ACC112 (cell line): Measurements from ENCODE around the gene DDC.

Experiments used
- H2AFZ ChIP-seq: fragments of 200-600 bp; sonication (generic); one replicate; pipeline ENCODE4 v1.6.0; 2017; ENCODE audit warnings: antibody characterized with exemption, low read length; ENCODE audit not compliant: unreplicated experiment
- H3K27ac ChIP-seq: fragments of 200-600 bp; sonication (generic); 2 replicates; pipeline ENCODE4 v1.5.1; 2014; ENCODE audit warnings: low read depth, mild to moderate bottlenecking, antibody characterized with exemption, low read length, moderate library complexity
- H3K27me3 ChIP-seq: fragments of 200-600 bp; sonication (generic); 2 replicates; pipeline ENCODE4 v1.6.1; 2014; ENCODE audit warnings: mild to moderate bottlenecking, antibody characterized with exemption, low read length, moderate library complexity, mixed read lengths; ENCODE audit not compliant: insufficient read depth
- H3K36me3 ChIP-seq: fragments of 200-600 bp; sonication (generic); 2 replicates; pipeline ENCODE4 v1.6.1; 2016; ENCODE audit warnings: mild to moderate bottlenecking, antibody characterized with exemption, low read length, moderate library complexity, mixed read lengths; ENCODE audit not compliant: insufficient read depth
- H3K4me1 ChIP-seq: fragments of 200-600 bp; sonication (generic); one replicate; pipeline ENCODE4 v1.6.1; 2016; ENCODE audit warnings: low read length, mixed read lengths; ENCODE audit not compliant: insufficient read depth, unreplicated experiment, control insufficient read depth
- H3K4me3 ChIP-seq: fragments of 200-600 bp; sonication (generic); 2 replicates; pipeline ENCODE4 v1.5.1; 2014; ENCODE audit warnings: mild to moderate bottlenecking, low read depth, low read length
- H3K79me2 ChIP-seq: fragments of 200-600 bp; sonication (generic); one replicate; pipeline ENCODE4 v1.6.0; 2016; ENCODE audit warnings: low read length; ENCODE audit not compliant: control insufficient read depth, unreplicated experiment, insufficient read depth

DDC gene

DNA sequence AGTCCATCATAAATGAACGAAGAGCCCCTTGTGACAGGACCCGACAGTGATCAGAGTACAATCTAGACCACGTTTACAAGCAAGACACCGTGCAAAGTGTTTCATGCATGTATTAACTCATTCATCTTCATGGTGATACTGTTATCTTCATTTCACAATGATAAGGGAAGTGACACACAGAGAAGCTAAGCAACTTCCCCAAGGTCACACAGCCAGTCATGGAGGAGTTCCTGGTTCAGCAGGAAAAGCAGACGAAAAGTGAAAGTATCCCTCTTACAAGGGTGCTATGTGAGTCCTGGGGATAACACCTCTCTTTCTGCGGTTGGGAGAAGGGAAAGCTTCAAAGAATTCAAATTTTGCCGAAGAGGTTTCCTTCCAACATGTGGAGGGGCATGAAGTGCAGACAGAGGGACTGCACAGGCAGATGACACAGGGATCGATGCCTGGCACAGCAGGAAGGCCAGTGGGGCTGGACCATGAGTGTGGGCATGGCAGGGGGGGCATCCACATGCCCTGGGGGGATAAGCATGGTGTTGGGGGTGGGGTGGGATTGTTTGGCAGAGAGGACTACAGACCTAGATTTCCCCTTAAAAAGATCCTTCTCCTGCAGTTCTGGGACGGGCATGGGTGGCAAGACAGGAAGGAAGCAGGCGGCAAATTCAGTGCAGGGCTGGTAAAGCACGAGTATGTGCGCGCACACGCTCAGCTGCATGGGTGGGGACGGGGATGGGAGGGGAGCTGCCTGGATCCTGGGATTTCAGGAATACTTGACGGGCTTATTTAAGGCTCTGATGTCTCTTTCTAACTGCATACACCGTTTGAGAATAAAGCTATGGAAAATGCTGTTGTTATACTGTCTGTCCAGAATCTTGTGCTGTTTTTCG, 33.5 kb upstream of the DDC start:
- Histone ChIP-seq H3K4me1 (no peaks in the 10 kb centered on the region), H3K79me2 (no peaks in the 10 kb centered on the region), H3K27ac (no peak overlapping the region), H3K4me3 (no peak overlapping the region), H3K27me3 (no peaks in the 10 kb centered on the region), H2AFZ (no peak overlapping the region), H3K36me3 (peaks cover 10% of the 10 kb centered on the region; the same call in 1 of the 2 replicates)

DNA sequence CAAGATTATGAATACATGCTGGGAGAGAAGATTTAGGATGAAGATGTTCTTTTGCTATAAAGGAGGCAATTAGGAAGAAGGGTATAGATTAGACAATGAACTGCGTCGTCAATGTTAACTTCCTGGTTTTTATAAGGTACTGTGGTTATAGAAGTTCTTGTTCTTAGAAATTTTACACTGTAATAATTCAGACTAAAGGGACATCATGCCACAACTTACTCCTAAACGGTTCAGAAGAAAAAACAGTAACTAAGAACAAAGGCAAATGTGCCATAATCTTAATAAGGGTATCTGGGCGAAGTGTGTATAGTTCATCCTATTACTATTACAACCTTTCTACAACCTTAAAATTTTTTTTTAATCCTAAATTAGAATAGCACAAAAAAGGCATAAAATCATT, 31.3 kb upstream of the DDC start:
- no peaks in the 10 kb centered on the region for H3K4me1 ChIP-seq
- no peaks in the 10 kb centered on the region for H3K27me3 ChIP-seq

GRCh38 chr7:50595491-50596102, 30.4 kb upstream of the DDC start:
- no peak overlapping the region for H2AFZ ChIP-seq
- no peak overlapping the region for H3K4me3 ChIP-seq
- no peaks in the 10 kb centered on the region for H3K79me2 ChIP-seq
- H3K27ac ChIP-seq: no peak overlapping the region
- no peaks in the 10 kb centered on the region for H3K4me1 ChIP-seq
- no peaks in the 10 kb centered on the region for H3K27me3 ChIP-seq
- H3K36me3 ChIP-seq: 0 out of 2 replicates have a peak, but pooled peaks cover 4% of the 10 kb centered on the region

More for the DNA sequence above, 31.3 kb upstream of the DDC start:
- Histone ChIP-seq H3K79me2 (no peaks in the 10 kb centered on the region), H2AFZ (no peak overlapping the region), H3K4me3 (no peak overlapping the region), H3K36me3 (0 out of 2 replicates have a peak, but pooled peaks cover 4% of the 10 kb centered on the region), H3K27ac (no peak overlapping the region)

DNA sequence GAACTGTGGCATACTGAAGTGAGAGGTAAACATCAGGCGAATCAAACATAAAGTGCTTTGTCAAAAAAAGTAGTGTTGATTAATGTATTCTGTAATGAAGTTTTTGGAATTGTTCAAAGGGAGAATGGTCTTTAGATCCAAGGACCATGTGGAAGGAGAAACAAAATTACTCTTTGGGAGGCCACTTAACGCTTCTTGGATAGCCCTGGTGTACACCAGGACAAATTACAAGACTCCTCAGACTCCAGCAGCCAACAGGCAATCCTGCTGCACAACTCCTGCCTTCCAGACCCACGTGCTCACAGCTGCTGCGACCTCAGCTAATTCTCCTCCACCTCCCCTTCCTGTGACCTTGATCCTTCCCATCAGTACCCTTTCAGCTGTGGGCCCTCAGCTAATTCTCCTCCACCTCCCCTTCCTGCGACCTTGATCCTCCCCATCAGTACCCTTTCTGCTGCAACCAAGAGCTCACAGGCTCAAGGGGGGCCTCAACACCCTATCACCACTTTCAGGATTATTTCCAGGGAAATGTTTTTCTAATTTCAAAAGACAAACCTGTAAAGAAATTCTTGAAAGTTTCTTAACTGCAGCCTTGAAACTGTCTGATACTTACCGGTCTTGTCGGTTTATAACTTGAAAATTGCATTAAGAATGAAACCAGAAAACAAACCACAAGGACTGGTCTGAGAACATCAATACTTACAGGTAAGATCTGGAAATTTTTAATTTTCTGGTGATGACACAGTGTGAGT, 29.7 kb upstream of the DDC start:
- Histone ChIP-seq H3K4me1 (no peaks in the 10 kb centered on the region), H3K4me3 (no peak overlapping the region), H3K36me3 (0 out of 2 replicates have a peak, but pooled peaks cover 4% of the 10 kb centered on the region), H3K27ac (no peak overlapping the region), H3K27me3 (no peaks in the 10 kb centered on the region), H2AFZ (no peak overlapping the region), H3K79me2 (no peaks in the 10 kb centered on the region)

DNA sequence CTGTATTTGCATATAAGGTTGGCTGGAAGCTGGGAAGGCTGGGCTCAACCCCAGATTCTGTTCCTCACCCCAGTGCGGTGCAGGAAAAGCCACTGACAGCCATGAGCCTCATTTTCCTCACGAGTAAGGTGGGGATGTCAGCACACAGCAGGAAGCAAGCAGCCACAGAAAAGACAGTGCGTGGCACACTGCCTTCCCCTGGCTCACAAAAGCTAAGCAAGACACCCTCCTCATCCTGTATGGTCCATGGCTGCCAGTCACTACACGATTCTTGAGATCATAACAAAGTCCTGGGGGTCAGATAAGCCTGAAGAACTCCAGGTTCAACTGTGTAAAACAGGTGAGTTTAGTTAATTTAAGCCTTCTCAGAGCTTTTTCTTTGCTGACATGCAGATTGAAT, 28.9 kb upstream of the DDC start:
- no peak overlapping the region for H2AFZ ChIP-seq
- 0 out of 2 replicates have a peak, but pooled peaks cover 4% of the 10 kb centered on the region for H3K36me3 ChIP-seq
- H3K79me2 ChIP-seq: no peaks in the 10 kb centered on the region
- H3K27ac ChIP-seq: no peak overlapping the region
- no peaks in the 10 kb centered on the region for H3K4me1 ChIP-seq
- H3K4me3 ChIP-seq: no peak overlapping the region
- no peaks in the 10 kb centered on the region for H3K27me3 ChIP-seq

GRCh38 chr7:50592940-50593339, 27.7 kb upstream of the DDC start:
- H3K36me3 ChIP-seq: 0 out of 2 replicates have a peak, but pooled peaks cover 4% of the 10 kb centered on the region
- H2AFZ ChIP-seq: no peak overlapping the region
- no peak overlapping the region for H3K4me3 ChIP-seq
- no peaks in the 10 kb centered on the region for H3K79me2 ChIP-seq
- H3K27ac ChIP-seq: no peak overlapping the region
- H3K4me1 ChIP-seq: no peaks in the 10 kb centered on the region
- H3K27me3 ChIP-seq: no peaks in the 10 kb centered on the region

- Histone ChIP-seq H3K79me2 (no peaks in the 10 kb centered on the region), H3K27me3 (no peaks in the 10 kb centered on the region), H3K36me3 (0 out of 2 replicates have a peak, but pooled peaks cover 4% of the 10 kb centered on the region), H3K4me3 (no peak overlapping the region), H3K27ac (no peak overlapping the region), H2AFZ (no peak overlapping the region), H3K4me1 (no peaks in the 10 kb centered on the region)
Observed at GRCh38 chr7:50591480-50592438, 26.6 kb upstream of the DDC start.

DNA sequence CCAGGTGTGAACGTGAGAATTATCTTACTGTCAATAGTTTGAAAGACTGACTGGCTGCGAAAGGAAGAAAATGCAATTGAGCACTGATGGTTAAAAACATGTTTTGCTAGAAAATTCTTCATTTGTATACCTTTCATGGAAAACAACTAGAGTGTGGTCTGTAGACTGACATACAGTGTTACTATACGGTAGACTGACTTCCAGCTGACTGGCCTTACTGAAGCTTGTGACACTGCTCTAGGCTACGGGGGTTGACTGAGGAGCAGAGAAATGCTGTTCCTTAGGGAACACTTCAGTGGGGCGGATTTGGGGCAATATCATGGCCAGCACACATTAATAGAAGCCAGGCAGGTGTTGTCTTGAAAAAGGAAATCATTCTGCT, 25.9 kb upstream of the DDC start:
- no peaks in the 10 kb centered on the region for H3K4me1 ChIP-seq
- no peak overlapping the region for H3K4me3 ChIP-seq
- no peaks in the 10 kb centered on the region for H3K79me2 ChIP-seq
- H3K36me3 ChIP-seq: 0 out of 2 replicates have a peak, but pooled peaks cover 4% of the 10 kb centered on the region
- no peak overlapping the region for H2AFZ ChIP-seq
- H3K27me3 ChIP-seq: no peaks in the 10 kb centered on the region
- H3K27ac ChIP-seq: no peak overlapping the region

DNA sequence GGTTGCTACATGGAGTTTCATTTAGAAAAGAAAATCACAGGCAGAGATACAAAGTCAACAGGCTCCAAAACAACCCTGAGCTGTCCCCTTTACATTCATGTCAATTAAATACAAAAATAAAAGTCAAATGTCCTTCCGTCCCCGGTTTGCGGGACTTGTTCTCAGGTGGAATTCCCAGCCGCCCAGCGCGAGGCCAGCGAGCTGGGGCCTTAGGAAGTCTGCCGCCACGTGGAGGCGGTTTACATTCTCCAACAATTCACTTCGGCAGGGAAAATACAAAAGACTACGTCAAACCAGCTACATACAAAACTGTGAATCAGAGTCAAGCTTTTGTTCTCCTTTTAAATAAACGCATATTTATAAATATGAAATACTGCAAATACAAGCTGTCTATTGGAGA, 25.3 kb upstream of the DDC start:
- no peak overlapping the region for H3K4me3 ChIP-seq
- no peaks in the 10 kb centered on the region for H3K27me3 ChIP-seq
- H3K79me2 ChIP-seq: no peaks in the 10 kb centered on the region
- no peak overlapping the region for H2AFZ ChIP-seq
- no peak overlapping the region for H3K27ac ChIP-seq
- 0 out of 2 replicates have a peak, but pooled peaks cover 4% of the 10 kb centered on the region for H3K36me3 ChIP-seq
- H3K4me1 ChIP-seq: no peaks in the 10 kb centered on the region

DNA sequence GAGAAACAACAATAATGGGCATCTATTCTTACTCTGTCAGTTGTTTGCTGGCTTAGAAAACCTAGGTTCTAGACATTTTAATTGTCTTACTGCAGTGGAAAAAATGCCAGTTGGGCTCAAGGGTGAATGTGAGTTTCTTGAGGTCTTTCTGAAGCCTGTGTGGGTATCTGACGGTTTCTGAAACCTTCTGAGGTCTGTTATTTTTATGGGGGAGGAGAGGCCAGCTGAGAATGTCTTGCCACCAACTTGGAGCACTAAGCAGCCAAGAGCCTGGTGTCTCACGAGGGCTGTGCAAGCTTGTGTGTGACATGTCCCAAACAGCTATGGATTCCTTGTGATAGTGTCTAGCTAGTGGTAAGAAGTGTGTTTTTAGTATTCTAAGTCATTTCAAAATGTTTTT, 24.2 kb upstream of the DDC start:
- H3K36me3 ChIP-seq: 0 out of 2 replicates have a peak, but pooled peaks cover under 1% of the 10 kb centered on the region
- H3K79me2 ChIP-seq: no peaks in the 10 kb centered on the region
- H2AFZ ChIP-seq: no peak overlapping the region
- H3K4me1 ChIP-seq: no peaks in the 10 kb centered on the region
- H3K4me3 ChIP-seq: no peak overlapping the region
- no peaks in the 10 kb centered on the region for H3K27me3 ChIP-seq
- no peak overlapping the region for H3K27ac ChIP-seq
